ENCODE results near the gene AR.
A peak's percentile ranks its signal among the peaks of the same experiment; 100 is the strongest.

Gene AR

GRCh38 chrX:67543818-67544217, at the start of gene AR:
AR (plus strand) TSS chrX:67544021; CDS start chrX:67545147, 1,126 bp downstream.
- Histone ChIP-seq H3K36me3 (ENCODE audit: insufficient read depth, low read length) (no peaks in the 10 kb centered on the region), H3K9me3 (ENCODE audit: low read length) (no peaks in the 10 kb centered on the region), H3K27me3 (ENCODE audit: insufficient read depth, low read length) (peaks cover 5% of the 10 kb centered on the region), H3K4me3 (ENCODE audit: low read length) (peak within 1 kb of the TSS; percentile 61), H2AFZ (ENCODE audit: low read depth, low read length) (peak within 1 kb of the TSS; percentile 71), H3K4me1 (ENCODE audit: insufficient read depth, low read length) (peaks cover 8% of the 10 kb centered on the region)

GRCh38 chrX:67500617-67501016, 43.2 kb upstream of the AR start:
- Histone ChIP-seq H3K9me3 (ENCODE audit: low read length) (no peaks in the 10 kb centered on the region), H3K36me3 (ENCODE audit: insufficient read depth, low read length) (no peaks in the 10 kb centered on the region), H3K4me1 (ENCODE audit: insufficient read depth, low read length) (no peaks in the 10 kb centered on the region), H3K27me3 (ENCODE audit: insufficient read depth, low read length) (no peaks in the 10 kb centered on the region), H2AFZ (ENCODE audit: low read depth, low read length) (no peak overlapping the region), H3K4me3 (ENCODE audit: low read length) (no peak overlapping the region)

GRCh38 chrX:67503004-67503403, 40.8 kb upstream of the AR start:
- H3K36me3 ChIP-seq (ENCODE audit: insufficient read depth, low read length), result no peaks in the 10 kb centered on the region
- H3K4me3 ChIP-seq (ENCODE audit: low read length), result no peak overlapping the region

GRCh38 chrX:67503453-67503852, 40.4 kb upstream of the AR start:
- no peak overlapping the region for H2AFZ ChIP-seq (ENCODE audit: low read depth, low read length)
- no peaks in the 10 kb centered on the region for H3K27me3 ChIP-seq (ENCODE audit: insufficient read depth, low read length)
- H3K36me3 ChIP-seq (ENCODE audit: insufficient read depth, low read length), result no peaks in the 10 kb centered on the region
- H3K4me3 ChIP-seq (ENCODE audit: low read length), result no peak overlapping the region
- no peaks in the 10 kb centered on the region for H3K4me1 ChIP-seq (ENCODE audit: insufficient read depth, low read length)
- no peaks in the 10 kb centered on the region for H3K9me3 ChIP-seq (ENCODE audit: low read length)

More at GRCh38 chrX:67503004-67503403, 40.8 kb upstream of the AR start:
- H3K27me3 ChIP-seq (ENCODE audit: insufficient read depth, low read length), result no peaks in the 10 kb centered on the region
- no peaks in the 10 kb centered on the region for H3K4me1 ChIP-seq (ENCODE audit: insufficient read depth, low read length)
- H3K9me3 ChIP-seq (ENCODE audit: low read length), result no peaks in the 10 kb centered on the region
- no peak overlapping the region for H2AFZ ChIP-seq (ENCODE audit: low read depth, low read length)

- Histone ChIP-seq H3K27me3 (ENCODE audit: insufficient read depth, low read length) (no peaks in the 10 kb centered on the region), H3K36me3 (ENCODE audit: insufficient read depth, low read length) (no peaks in the 10 kb centered on the region), H3K9me3 (ENCODE audit: low read length) (no peaks in the 10 kb centered on the region), H3K4me1 (ENCODE audit: insufficient read depth, low read length) (peaks cover 5% of the 10 kb centered on the region), H2AFZ (ENCODE audit: low read depth, low read length) (no peak overlapping the region), H3K4me3 (ENCODE audit: low read length) (no peak overlapping the region)
Measured at GRCh38 chrX:67520671-67521070, 23.1 kb upstream of the AR start.

GRCh38 chrX:67523002-67523681, 20.7 kb upstream of the AR start:
- Histone ChIP-seq H3K9me3 (ENCODE audit: low read length) (no peaks in the 10 kb centered on the region), H3K4me3 (ENCODE audit: low read length) (no peak overlapping the region), H3K4me1 (ENCODE audit: insufficient read depth, low read length) (peaks cover 5% of the 10 kb centered on the region), H3K27me3 (ENCODE audit: insufficient read depth, low read length) (no peaks in the 10 kb centered on the region), H3K36me3 (ENCODE audit: insufficient read depth, low read length) (no peaks in the 10 kb centered on the region), H2AFZ (ENCODE audit: low read depth, low read length) (no peak overlapping the region)

- H3K36me3 ChIP-seq (ENCODE audit: insufficient read depth, low read length), result no peaks in the 10 kb centered on the region
- H3K4me3 ChIP-seq (ENCODE audit: low read length), result no peak overlapping the region
- no peak overlapping the region for H2AFZ ChIP-seq (ENCODE audit: low read depth, low read length)
- peaks cover 5% of the 10 kb centered on the region for H3K4me1 ChIP-seq (ENCODE audit: insufficient read depth, low read length)
- H3K27me3 ChIP-seq (ENCODE audit: insufficient read depth, low read length), result no peaks in the 10 kb centered on the region
- H3K9me3 ChIP-seq (ENCODE audit: low read length), result no peaks in the 10 kb centered on the region
Measured at GRCh38 chrX:67523932-67524331, 19.9 kb upstream of the AR start.

GRCh38 chrX:67524428-67524827, 19.4 kb upstream of the AR start:
- Histone ChIP-seq H3K36me3 (ENCODE audit: insufficient read depth, low read length) (no peaks in the 10 kb centered on the region), H3K4me3 (ENCODE audit: low read length) (no peak overlapping the region), H3K9me3 (ENCODE audit: low read length) (no peaks in the 10 kb centered on the region), H3K27me3 (ENCODE audit: insufficient read depth, low read length) (no peaks in the 10 kb centered on the region), H3K4me1 (ENCODE audit: insufficient read depth, low read length) (peaks cover 5% of the 10 kb centered on the region), H2AFZ (ENCODE audit: low read depth, low read length) (no peak overlapping the region)

- H3K27me3 ChIP-seq (ENCODE audit: insufficient read depth, low read length), result no peaks in the 10 kb centered on the region
Measured at GRCh38 chrX:67524950-67525691, 18.7 kb upstream of the AR start.

GRCh38 chrX:67536564-67536963, 7.3 kb upstream of the AR start:
- H3K27me3 ChIP-seq (ENCODE audit: insufficient read depth, low read length), result no peaks in the 10 kb centered on the region
- H3K4me1 ChIP-seq (ENCODE audit: insufficient read depth, low read length), result no peaks in the 10 kb centered on the region
- no peaks in the 10 kb centered on the region for H3K9me3 ChIP-seq (ENCODE audit: low read length)
- no peak overlapping the region for H3K4me3 ChIP-seq (ENCODE audit: low read length)
- H2AFZ ChIP-seq (ENCODE audit: low read depth, low read length), result no peak overlapping the region
- no peaks in the 10 kb centered on the region for H3K36me3 ChIP-seq (ENCODE audit: insufficient read depth, low read length)

More at GRCh38 chrX:67524950-67525691, 18.7 kb upstream of the AR start:
- Histone ChIP-seq H2AFZ (ENCODE audit: low read depth, low read length) (no peak overlapping the region), H3K4me3 (ENCODE audit: low read length) (no peak overlapping the region), H3K9me3 (ENCODE audit: low read length) (no peaks in the 10 kb centered on the region), H3K4me1 (ENCODE audit: insufficient read depth, low read length) (peaks cover 5% of the 10 kb centered on the region), H3K36me3 (ENCODE audit: insufficient read depth, low read length) (no peaks in the 10 kb centered on the region)

GRCh38 chrX:67538383-67538782, 5.4 kb upstream of the AR start:
- no peaks in the 10 kb centered on the region for H3K36me3 ChIP-seq (ENCODE audit: insufficient read depth, low read length)
- H3K4me1 ChIP-seq (ENCODE audit: insufficient read depth, low read length), result no peaks in the 10 kb centered on the region
- no peak overlapping the region for H2AFZ ChIP-seq (ENCODE audit: low read depth, low read length)
- peaks cover 2% of the 10 kb centered on the region for H3K27me3 ChIP-seq (ENCODE audit: insufficient read depth, low read length)
- no peaks in the 10 kb centered on the region for H3K9me3 ChIP-seq (ENCODE audit: low read length)
- no peak overlapping the region for H3K4me3 ChIP-seq (ENCODE audit: low read length)

- Histone ChIP-seq H3K4me1 (ENCODE audit: insufficient read depth, low read length) (peaks cover 8% of the 10 kb centered on the region), H3K9me3 (ENCODE audit: low read length) (no peaks in the 10 kb centered on the region), H2AFZ (ENCODE audit: low read depth, low read length) (peak overlapping the region; percentile 71), H3K27me3 (ENCODE audit: insufficient read depth, low read length) (peaks cover 5% of the 10 kb centered on the region), H3K36me3 (ENCODE audit: insufficient read depth, low read length) (no peaks in the 10 kb centered on the region), H3K4me3 (ENCODE audit: low read length) (peak overlapping the region; percentile 61)
Measured at GRCh38 chrX:67544281-67545035, 637 bp downstream of the AR start.

All from neuron (in vitro differentiated cells).